Keratinocyte (primary cell): ENCODE data around the gene KLHDC4. TPM values are rescaled to one million over a fixed set of nuclear protein-coding genes. Genes with fewer than 3 reads are reported as not detected.
"Not testable (repeated sequence)": the region's sequence is repeated elsewhere in the genome, so short reads cannot be mapped to it uniquely, and the experiment has no call there.

ENCODE experiments used
- DNase-seq: peaks from one replicate; pipeline ENCODE4 v3.0.0-alpha.2; 2011; ENCODE audit warnings: low read depth, missing footprints, low spot score
- FAIRE-seq: peaks from 2 replicates; lab custom pipeline; 2011; peaks lifted over from hg19 to GRCh38; lab: Jason Lieb, UNC
- H2AFZ ChIP-seq: 2 replicates; pipeline ENCODE4 v1.6.0; 2012; ENCODE audit warnings: low read length, control low read depth, inconsistent platforms; ENCODE audit not compliant: control insufficient read depth
- H3K27ac ChIP-seq: 2 replicates; pipeline ENCODE4 v1.5.1; 2011; ENCODE audit warnings: low read length; ENCODE audit not compliant: control insufficient read depth, insufficient read depth
- H3K27me3 ChIP-seq: 3 replicates; pipeline ENCODE4 v1.6.0; 2011; ENCODE audit warnings: low read length; ENCODE audit not compliant: control insufficient read depth, insufficient read depth; ENCODE audit errors: extremely low read depth
- H3K36me3 ChIP-seq, 2 experiments: 2 replicates in 1 of 2; 3 replicates in 1 of 2; pipeline ENCODE4 v1.5.1; 2011; ENCODE audit warnings: low read length in 2 of 2, mild to moderate bottlenecking in 1 of 2; ENCODE audit not compliant: control insufficient read depth in 2 of 2, insufficient read depth in 2 of 2; ENCODE audit errors: extremely low read depth in 1 of 2
- H3K4me1 ChIP-seq: 3 replicates; pipeline ENCODE4 v1.5.1; 2011; ENCODE audit warnings: low read length; ENCODE audit not compliant: control insufficient read depth, insufficient read depth; ENCODE audit errors: extremely low read depth
- H3K4me2 ChIP-seq: 3 replicates; pipeline ENCODE4 v1.6.0; 2011; ENCODE audit warnings: low read depth, low read length; ENCODE audit not compliant: control insufficient read depth, insufficient read depth; ENCODE audit errors: extremely low read depth
- H3K4me3 ChIP-seq, 3 experiments: fragments of 200-600 bp in 1 of 3; sonication (generic) in 1 of 3; 2 replicates in 2 of 3; 3 replicates in 1 of 3; pipeline ENCODE4 v1.5.1; 2011 to 2016; ENCODE audit warnings: low read length in 3 of 3, mild to moderate bottlenecking in 3 of 3, control low read depth in 2 of 3, inconsistent platforms in 1 of 3, low read depth in 1 of 3, mixed read lengths in 1 of 3, mixed run types in 1 of 3, moderate library complexity in 1 of 3; ENCODE audit not compliant: control insufficient read depth in 2 of 3, insufficient read depth in 2 of 3; ENCODE audit errors: extremely low read depth in 1 of 3
- H3K79me2 ChIP-seq: 2 replicates; pipeline ENCODE4 v1.6.0; 2012; ENCODE audit warnings: low read length; ENCODE audit not compliant: control insufficient read depth, insufficient read depth
- H3K9ac ChIP-seq: 3 replicates; pipeline ENCODE4 v1.6.0; 2011; ENCODE audit warnings: low read length; ENCODE audit not compliant: control insufficient read depth, insufficient read depth; ENCODE audit errors: extremely low read depth
- H3K9me1 ChIP-seq: 3 replicates; pipeline ENCODE4 v1.6.0; 2011; ENCODE audit warnings: low read length; ENCODE audit not compliant: control insufficient read depth, insufficient read depth; ENCODE audit errors: extremely low read depth
- H3K9me3 ChIP-seq: 2 replicates; pipeline ENCODE4 v1.5.1; 2012; ENCODE audit warnings: low read depth, low read length; ENCODE audit not compliant: control insufficient read depth
- H4K20me1 ChIP-seq: 3 replicates; pipeline ENCODE4 v1.6.0; 2011; ENCODE audit warnings: low read length; ENCODE audit not compliant: control insufficient read depth, insufficient read depth; ENCODE audit errors: extremely low read depth
- CTCF ChIP-seq, 3 experiments: IDR thresholded peaks in 1 of 3; conservative IDR thresholded peaks in 1 of 3; optimal IDR thresholded peaks in 1 of 3; 2 replicates in 2 of 3; 3 replicates in 1 of 3; pipeline versions ENCODE3 to v1.5.1; 2011; ENCODE audit warnings: low read length in 3 of 3, mild to moderate bottlenecking in 3 of 3, moderate library complexity in 2 of 3, control low read depth in 1 of 3, inconsistent platforms in 1 of 3; ENCODE audit not compliant: insufficient read depth in 2 of 3; ENCODE audit errors: extremely low read depth in 1 of 3
- EZH2 ChIP-seq: IDR thresholded peaks from one replicate; pipeline ENCODE4 v1.6.1; 2012; ENCODE audit warnings: inconsistent platforms, mild to moderate bottlenecking, low read length, moderate library complexity
- dilution Hi-C: fragments of 300-500 bp; cut with MboI; formaldehyde crosslinking; loops from one replicate; pipeline ENCODE4 v1.7.0; 2020; ENCODE audit warnings: low sequenced_read_pairs; ENCODE audit not compliant: extremely low pct_ligation_motif_present
- polyA plus RNA-seq, 5 experiments: library from polyadenylated mRNA; depleted of rRNA in 3 of 5; stranded (reverse) in 3 of 5; stranded (forward) in 1 of 5; unstranded in 1 of 5; fragments of >200 nt; gene quantifications; 1 replicate in 1 of 5; 2 replicates in 3 of 5; 3 replicates in 1 of 5; pipeline versions ENCODE4 v1.2.1 to v1.2.3, GENCODE V29; 2011 to 2012; ENCODE audit warnings: missing spikeins in 2 of 5, low read depth in 1 of 5, low replicate concordance in 1 of 5

The KLHDC4 gene
- polyA plus RNA-seq, 1 donor (not counting 4 experiments of a cell fraction or from before 2014, with no cell fraction given), result 13.4 TPM

- DNase-seq, H3K9me1 ChIP-seq, H3K4me2 ChIP-seq, dilution Hi-C loops, H3K79me2 ChIP-seq, H3K9me3 ChIP-seq, H2AFZ ChIP-seq, H3K36me3 ChIP-seq, H3K27me3 ChIP-seq, H3K27ac ChIP-seq, H3K9ac ChIP-seq, H4K20me1 ChIP-seq, H3K4me3 ChIP-seq, FAIRE-seq: not testable (repeated sequence)
- peaks cover 32% of the 10 kb centered on the region for H3K4me1 ChIP-seq
Measured at GRCh38 chr16:87787451-87788091, 21.8 kb upstream of the KLHDC4 start.

GRCh38 chr16:87784812-87785211 is 19.0 kb upstream of the KLHDC4 start:
- Histone ChIP-seq H3K27ac (no peak overlapping the region), H3K9me1 (no peaks in the 10 kb centered on the region), H2AFZ (no peak overlapping the region), H3K27me3 (no peaks in the 10 kb centered on the region), H3K9me3 (no peaks in the 10 kb centered on the region), H3K4me1 (peaks cover 17% of the 10 kb centered on the region), H3K79me2 (no peaks in the 10 kb centered on the region), H3K9ac (no peak overlapping the region), H3K36me3 (no peaks in the 10 kb centered on the region), H3K4me3 (no peak overlapping the region), H4K20me1 (no peaks in the 10 kb centered on the region), H3K4me2 (no peak overlapping the region)
- no peak for FAIRE-seq
- DNase-seq, result no peak
- dilution Hi-C loops, result no loop called here
- TF ChIP-seq CTCF (optimal IDR thresholded peaks at IDR 0.05 in 1 of 3, IDR thresholded peaks at IDR 0.05 in 1 of 3, conservative IDR thresholded peaks at IDR 0.05 in 1 of 3; ENCODE audit: extremely low read depth in 1 of 3, insufficient read depth in 2 of 3, low read length in 3 of 3), result no peak
- no peak for TF ChIP-seq EZH2

- H3K9ac ChIP-seq, result no peak overlapping the region
- TF ChIP-seq EZH2 (no peak), CTCF (optimal IDR thresholded peaks at IDR 0.05 in 1 of 3, IDR thresholded peaks at IDR 0.05 in 1 of 3, conservative IDR thresholded peaks at IDR 0.05 in 1 of 3; ENCODE audit: extremely low read depth in 1 of 3, insufficient read depth in 2 of 3, low read length in 3 of 3) (no peak)
- peaks cover 23% of the 10 kb centered on the region for H3K4me1 ChIP-seq
- H2AFZ ChIP-seq, result no peak overlapping the region
- H3K9me1 ChIP-seq, result no peaks in the 10 kb centered on the region
- no peaks in the 10 kb centered on the region for H3K79me2 ChIP-seq
- no peaks in the 10 kb centered on the region for H3K9me3 ChIP-seq
- H3K4me2 ChIP-seq, result no peak overlapping the region
- H3K27ac ChIP-seq, result no peak overlapping the region
- no peaks in the 10 kb centered on the region for H3K27me3 ChIP-seq
- no peaks in the 10 kb centered on the region for H3K36me3 ChIP-seq
- no peak overlapping the region for H3K4me3 ChIP-seq
- DNase-seq, result no peak
- no peaks in the 10 kb centered on the region for H4K20me1 ChIP-seq
- FAIRE-seq, result no peak
- dilution Hi-C loops, result no loop called here
Measured at GRCh38 chr16:87782033-87782432, 16.2 kb upstream of the KLHDC4 start.
